Osteocyte (in vitro differentiated cells): ENCODE data around the gene TRIM9. TPM values are rescaled to one million over a fixed set of nuclear protein-coding genes. Genes with fewer than 3 reads are reported as not detected.
"Not testable (repeated sequence)": the region's sequence is repeated elsewhere in the genome, so short reads cannot be mapped to it uniquely, and the experiment has no call there.

ENCODE experiments used
- DNase-seq: peaks from one replicate; pipeline ENCODE4 v3.0.0; 2021; ENCODE audit warnings: mixed read lengths; ENCODE audit not compliant: unreplicated experiment; ENCODE audit errors: extremely low spot score
- H3K27ac Mint-ChIP-seq: one replicate; pipeline ENCODE4 v1.8.0; 2021; ENCODE audit warnings: mild to moderate bottlenecking, mixed read lengths; ENCODE audit not compliant: unreplicated experiment
- H3K27me3 Mint-ChIP-seq: one replicate; pipeline ENCODE4 v1.8.0; 2021; ENCODE audit warnings: mixed read lengths; ENCODE audit not compliant: unreplicated experiment
- H3K36me3 Mint-ChIP-seq: one replicate; pipeline ENCODE4 v1.8.0; 2021; ENCODE audit warnings: mixed read lengths; ENCODE audit not compliant: unreplicated experiment
- H3K4me1 Mint-ChIP-seq: one replicate; pipeline ENCODE4 v1.8.0; 2021; ENCODE audit warnings: mixed read lengths; ENCODE audit not compliant: unreplicated experiment
- H3K4me3 Mint-ChIP-seq: one replicate; pipeline ENCODE4 v1.8.0; 2021; ENCODE audit warnings: mild to moderate bottlenecking, moderate library complexity, mixed read lengths; ENCODE audit not compliant: unreplicated experiment
- H3K9me3 Mint-ChIP-seq: one replicate; pipeline ENCODE4 v1.8.0; 2021; ENCODE audit warnings: mixed read lengths; ENCODE audit not compliant: unreplicated experiment
- CTCF ChIP-seq: fragments of 200-600 bp; sonication (generic); IDR thresholded peaks from 2 replicates; pipeline ENCODE4 v1.5.0; 2021; ENCODE audit warnings: antibody characterized with exemption, mild to moderate bottlenecking, moderate library complexity
- total RNA-seq: library from RNA; stranded (reverse); gene quantifications from 2 replicates; pipeline ENCODE4 v1.2.1, GENCODE V29; 2021

TRIM9 gene
- total RNA-seq, 1 donor from 2014 or later, result 4.8 TPM

GRCh38 chr14:50999726-51000125, 95.2 kb downstream of the TRIM9 start:
- no peak for TF ChIP-seq CTCF
- Mint-ChIP-seq H3K9me3 (no peaks in the 10 kb centered on the region), H3K27me3 (no peaks in the 10 kb centered on the region), H3K36me3 (peaks cover 10% of the 10 kb centered on the region), H3K4me1 (peaks cover 13% of the 10 kb centered on the region), H3K4me3 (no peak overlapping the region), H3K27ac (no peak overlapping the region)
- DNase-seq, result no peak

- no peaks in the 10 kb centered on the region for H3K27me3 Mint-ChIP-seq
- TF ChIP-seq CTCF, result no peak
Measured at GRCh38 chr14:50998612-50999011, 96.3 kb downstream of the TRIM9 start.

GRCh38 chr14:50997712-50998111, 97.2 kb downstream of the TRIM9 start:
- Mint-ChIP-seq H3K4me1 (no peaks in the 10 kb centered on the region), H3K9me3 (no peaks in the 10 kb centered on the region), H3K27ac (no peak overlapping the region), H3K4me3 (no peak overlapping the region), H3K27me3 (no peaks in the 10 kb centered on the region), H3K36me3 (peaks cover 8% of the 10 kb centered on the region)
- DNase-seq, result no peak
- no peak for TF ChIP-seq CTCF

More at GRCh38 chr14:50998612-50999011, 96.3 kb downstream of the TRIM9 start:
- peaks cover 2% of the 10 kb centered on the region for H3K4me1 Mint-ChIP-seq
- no peak overlapping the region for H3K27ac Mint-ChIP-seq
- DNase-seq, result no peak
- no peaks in the 10 kb centered on the region for H3K9me3 Mint-ChIP-seq
- H3K36me3 Mint-ChIP-seq, result peaks cover 10% of the 10 kb centered on the region
- H3K4me3 Mint-ChIP-seq, result no peak overlapping the region

- DNase-seq, H3K27ac Mint-ChIP-seq, H3K36me3 Mint-ChIP-seq, H3K27me3 Mint-ChIP-seq, H3K4me1 Mint-ChIP-seq, H3K4me3 Mint-ChIP-seq, H3K9me3 Mint-ChIP-seq: not testable (repeated sequence)
Measured at GRCh38 chr14:50994158-50994557, 100.7 kb downstream of the TRIM9 start.

- peak overlapping the region; percentile 17 for H3K4me3 Mint-ChIP-seq
- TF ChIP-seq CTCF, result no peak
- H3K27me3 Mint-ChIP-seq, result no peaks in the 10 kb centered on the region
- DNase-seq, result no peak
- peaks cover 26% of the 10 kb centered on the region for H3K4me1 Mint-ChIP-seq
- H3K36me3 Mint-ChIP-seq, result peaks cover 3% of the 10 kb centered on the region
- peak overlapping the region; percentile 73 for H3K27ac Mint-ChIP-seq
- H3K9me3 Mint-ChIP-seq, result peaks cover 3% of the 10 kb centered on the region
Measured at GRCh38 chr14:50985859-50986331, 109.0 kb downstream of the TRIM9 start.
